Measurements from ENCODE around the gene RECK.
"Not testable (repeated sequence)": the region's sequence is repeated elsewhere in the genome, so short reads cannot be mapped to it uniquely, and the experiment has no call there.

- TF ChIP-seq CTCF (conservative IDR thresholded peaks at IDR 0.05 in 1 of 2, IDR thresholded peaks at IDR 0.05 in 1 of 2; ENCODE audit: low read depth in 1 of 2, low read length in 2 of 2); EZH2 (IDR thresholded peaks at IDR 0.05; ENCODE audit: low read length, missing control alignments): not testable (repeated sequence)
These were observed 95.0 kb downstream of the RECK start for GRCh38 chr9:36131666-36132065.
